GM18507 (cell line): Measurements from ENCODE around the gene ELK3.
"Not testable (repeated sequence)": the region's sequence is repeated elsewhere in the genome, so short reads cannot be mapped to it uniquely, and the experiment has no call there.

Experiments used
- DNase-seq: peaks from one replicate; pipeline ENCODE4 v3.0.0; 2011; ENCODE audit warnings: low read depth; ENCODE audit not compliant: insufficient read length; ENCODE audit errors: extremely low spot score
- FAIRE-seq: peaks from 2 replicates; lab custom pipeline; 2011; peaks lifted over from hg19 to GRCh38; lab: Jason Lieb, UNC

Gene ELK3

GRCh38 chr12:96293093-96293492 lies 98.9 kb downstream of the ELK3 start:
- FAIRE-seq (no peak), DNase-seq (no peak)

- no peak for FAIRE-seq
- DNase-seq: no peak
These were observed 100.7 kb downstream of the ELK3 start for GRCh38 chr12:96294831-96295230.

- no peak for DNase-seq
These were observed 101.5 kb downstream of the ELK3 start for GRCh38 chr12:96295532-96296160.

GRCh38 chr12:96297504-96297903 lies 103.3 kb downstream of the ELK3 start:
- no peak for DNase-seq
- FAIRE-seq: no peak

More at GRCh38 chr12:96295532-96296160, 101.5 kb downstream of the ELK3 start:
- peak; percentile 26 for FAIRE-seq

- DNase-seq (no peak), FAIRE-seq (no peak)
These were observed 105.9 kb downstream of the ELK3 start for GRCh38 chr12:96300064-96300463.

GRCh38 chr12:96301732-96302131 lies 107.6 kb downstream of the ELK3 start:
- DNase-seq (no peak), FAIRE-seq (no peak)

GRCh38 chr12:96302687-96303310 lies 108.6 kb downstream of the ELK3 start:
- FAIRE-seq: no peak
- no peak for DNase-seq

- DNase-seq (no peak), FAIRE-seq (no peak)
These were observed 109.5 kb downstream of the ELK3 start for GRCh38 chr12:96303653-96304052.

- DNase-seq: no peak
- FAIRE-seq: no peak
These were observed 111.5 kb downstream of the ELK3 start for GRCh38 chr12:96305665-96306064.

GRCh38 chr12:96308881-96309280 lies 114.7 kb downstream of the ELK3 start:
- DNase-seq: no peak

GRCh38 chr12:96310067-96310466 lies 115.9 kb downstream of the ELK3 start:
- no peak for FAIRE-seq
- DNase-seq: no peak

More at GRCh38 chr12:96308881-96309280, 114.7 kb downstream of the ELK3 start:
- FAIRE-seq: no peak

GRCh38 chr12:96311191-96311590 lies 117.0 kb downstream of the ELK3 start:
- no peak for FAIRE-seq
- DNase-seq: no peak

- FAIRE-seq (no peak), DNase-seq (no peak)
These were observed 119.4 kb downstream of the ELK3 start for GRCh38 chr12:96313606-96314005.

- DNase-seq (no peak), FAIRE-seq (no peak)
These were observed 120.5 kb downstream of the ELK3 start for GRCh38 chr12:96314723-96315122.

GRCh38 chr12:96315741-96316481 lies 121.7 kb downstream of the ELK3 start:
- not testable (repeated sequence) for FAIRE-seq, DNase-seq

GRCh38 chr12:96317801-96318200 lies 123.6 kb downstream of the ELK3 start:
- not testable (repeated sequence) for FAIRE-seq, DNase-seq
